Progenitor cell of endocrine pancreas (in vitro differentiated cells): ENCODE measurements around the gene EYA2. TPM values are rescaled to one million over a fixed set of nuclear protein-coding genes. Genes with fewer than 3 reads are reported as not detected.

Source experiments
- DNase-seq: peaks from one replicate; pipeline ENCODE4 v3.0.0; 2021; ENCODE audit warnings: low spot score; ENCODE audit not compliant: unreplicated experiment
- H3K27ac Mint-ChIP-seq: 2 replicates; pipeline ENCODE4 v1.8.0; 2021; ENCODE audit warnings: mild to moderate bottlenecking, moderate library complexity, mixed read lengths
- H3K27me3 Mint-ChIP-seq: 2 replicates; pipeline ENCODE4 v1.8.0; 2021; ENCODE audit warnings: mixed read lengths
- H3K36me3 Mint-ChIP-seq: 2 replicates; pipeline ENCODE4 v1.8.0; 2022; ENCODE audit warnings: mixed read lengths; ENCODE audit not compliant: insufficient read depth
- H3K4me1 Mint-ChIP-seq: 2 replicates; pipeline ENCODE4 v1.8.0; 2021; ENCODE audit warnings: low read depth, mixed read lengths
- H3K4me3 Mint-ChIP-seq: 2 replicates; pipeline ENCODE4 v1.8.0; 2021; ENCODE audit warnings: low read depth, mild to moderate bottlenecking, moderate library complexity, mixed read lengths
- H3K9me3 Mint-ChIP-seq: 2 replicates; pipeline ENCODE4 v1.8.0; 2021; ENCODE audit warnings: low read depth, mixed read lengths
- CTCF ChIP-seq: fragments of 200-600 bp; sonication (generic); IDR thresholded peaks from one replicate; pipeline ENCODE4 v1.5.0; 2021; ENCODE audit warnings: antibody characterized with exemption, mild to moderate bottlenecking; ENCODE audit not compliant: unreplicated experiment
- total RNA-seq: library from RNA; stranded (reverse); gene quantifications from 2 replicates; pipeline ENCODE4 v1.2.1, GENCODE V29; 2021

EYA2 gene
- total RNA-seq, 1 donor from 2014 or later, result 0.53 TPM

GRCh38 chr20:47089151-47089550 lies 194.5 kb downstream of the EYA2 start:
- Mint-ChIP-seq H3K4me3 (no peak overlapping the region), H3K36me3 (no peaks in the 10 kb centered on the region), H3K4me1 (peaks cover 1% of the 10 kb centered on the region), H3K27ac (no peak overlapping the region), H3K9me3 (no peaks in the 10 kb centered on the region), H3K27me3 (peaks cover 10% of the 10 kb centered on the region)
- no peak for DNase-seq
- TF ChIP-seq CTCF, result no peak

GRCh38 chr20:47090835-47091234 lies 196.2 kb downstream of the EYA2 start:
- peaks cover 10% of the 10 kb centered on the region for H3K27me3 Mint-ChIP-seq
- H3K27ac Mint-ChIP-seq, result no peak overlapping the region
- TF ChIP-seq CTCF, result no peak
- no peak overlapping the region for H3K4me3 Mint-ChIP-seq
- no peaks in the 10 kb centered on the region for H3K36me3 Mint-ChIP-seq
- peaks cover 1% of the 10 kb centered on the region for H3K4me1 Mint-ChIP-seq
- no peaks in the 10 kb centered on the region for H3K9me3 Mint-ChIP-seq
- no peak for DNase-seq

- no peak overlapping the region for H3K27ac Mint-ChIP-seq
Measured at GRCh38 chr20:47093320-47093966, 198.8 kb downstream of the EYA2 start.

GRCh38 chr20:47095690-47096089 lies 201.0 kb downstream of the EYA2 start:
- DNase-seq, result no peak
- no peaks in the 10 kb centered on the region for H3K36me3 Mint-ChIP-seq
- no peak overlapping the region for H3K27ac Mint-ChIP-seq
- TF ChIP-seq CTCF, result no peak
- H3K4me3 Mint-ChIP-seq, result no peak overlapping the region
- H3K4me1 Mint-ChIP-seq, result no peaks in the 10 kb centered on the region
- H3K9me3 Mint-ChIP-seq, result no peaks in the 10 kb centered on the region
- peaks cover 10% of the 10 kb centered on the region for H3K27me3 Mint-ChIP-seq

More at GRCh38 chr20:47093320-47093966, 198.8 kb downstream of the EYA2 start:
- no peaks in the 10 kb centered on the region for H3K36me3 Mint-ChIP-seq
- TF ChIP-seq CTCF, result no peak
- peaks cover under 1% of the 10 kb centered on the region for H3K4me1 Mint-ChIP-seq
- no peaks in the 10 kb centered on the region for H3K9me3 Mint-ChIP-seq
- peaks cover 10% of the 10 kb centered on the region for H3K27me3 Mint-ChIP-seq
- no peak for DNase-seq
- H3K4me3 Mint-ChIP-seq, result no peak overlapping the region

- Mint-ChIP-seq H3K4me1 (no peaks in the 10 kb centered on the region), H3K27ac (no peak overlapping the region), H3K4me3 (no peak overlapping the region), H3K9me3 (peaks cover 6% of the 10 kb centered on the region), H3K36me3 (no peaks in the 10 kb centered on the region), H3K27me3 (peaks cover 6% of the 10 kb centered on the region)
- DNase-seq, result no peak
- no peak for TF ChIP-seq CTCF
Measured at GRCh38 chr20:47097691-47098622, 203.3 kb downstream of the EYA2 start.
